ENCODE measurements around the gene GPRIN3.

The GPRIN3 gene

DNA sequence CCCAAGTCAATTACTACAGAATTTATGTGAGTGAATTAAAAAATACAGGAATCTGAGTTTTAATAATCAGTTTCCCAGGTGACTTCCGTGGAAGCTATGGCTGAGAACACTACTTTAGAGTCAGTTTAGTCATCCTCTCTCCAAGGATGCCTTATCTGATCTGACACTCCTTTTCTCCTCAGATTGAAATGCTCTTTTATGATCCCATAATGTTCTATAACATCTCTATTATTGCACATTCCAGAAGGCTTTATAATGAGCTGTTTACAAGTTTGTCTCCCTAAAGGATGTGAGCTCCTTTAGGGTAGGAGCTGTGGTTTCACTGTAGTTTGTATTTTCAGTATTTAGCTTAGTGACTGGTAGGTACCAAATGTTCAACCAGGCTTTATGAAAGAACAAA is 90.0 kb downstream of the GPRIN3 start:
- TF ChIP-seq, protein P1, sequence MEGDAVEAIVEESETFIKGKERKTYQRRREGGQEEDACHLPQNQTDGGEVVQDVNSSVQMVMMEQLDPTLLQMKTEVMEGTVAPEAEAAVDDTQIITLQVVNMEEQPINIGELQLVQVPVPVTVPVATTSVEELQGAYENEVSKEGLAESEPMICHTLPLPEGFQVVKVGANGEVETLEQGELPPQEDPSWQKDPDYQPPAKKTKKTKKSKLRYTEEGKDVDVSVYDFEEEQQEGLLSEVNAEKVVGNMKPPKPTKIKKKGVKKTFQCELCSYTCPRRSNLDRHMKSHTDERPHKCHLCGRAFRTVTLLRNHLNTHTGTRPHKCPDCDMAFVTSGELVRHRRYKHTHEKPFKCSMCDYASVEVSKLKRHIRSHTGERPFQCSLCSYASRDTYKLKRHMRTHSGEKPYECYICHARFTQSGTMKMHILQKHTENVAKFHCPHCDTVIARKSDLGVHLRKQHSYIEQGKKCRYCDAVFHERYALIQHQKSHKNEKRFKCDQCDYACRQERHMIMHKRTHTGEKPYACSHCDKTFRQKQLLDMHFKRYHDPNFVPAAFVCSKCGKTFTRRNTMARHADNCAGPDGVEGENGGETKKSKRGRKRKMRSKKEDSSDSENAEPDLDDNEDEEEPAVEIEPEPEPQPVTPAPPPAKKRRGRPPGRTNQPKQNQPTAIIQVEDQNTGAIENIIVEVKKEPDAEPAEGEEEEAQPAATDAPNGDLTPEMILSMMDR (IDR thresholded peaks at IDR 0.05; ENCODE audit: insufficient read depth, low read length, poor library complexity, severe bottlenecking), result no peak
- Histone ChIP-seq H3K36me3 (ENCODE audit: control insufficient read depth, insufficient read depth, low read length) (no peaks in the 10 kb centered on the region), H3K4me3 (replicated peaks; ENCODE audit: low read depth, low read length) (no peak overlapping the region), H3K27me3 (replicated peaks; ENCODE audit: control insufficient read depth, insufficient read depth, low read length) (no peaks in the 10 kb centered on the region)
- no peak for DNase-seq (ENCODE audit: extremely low read depth, insufficient read length)

DNA sequence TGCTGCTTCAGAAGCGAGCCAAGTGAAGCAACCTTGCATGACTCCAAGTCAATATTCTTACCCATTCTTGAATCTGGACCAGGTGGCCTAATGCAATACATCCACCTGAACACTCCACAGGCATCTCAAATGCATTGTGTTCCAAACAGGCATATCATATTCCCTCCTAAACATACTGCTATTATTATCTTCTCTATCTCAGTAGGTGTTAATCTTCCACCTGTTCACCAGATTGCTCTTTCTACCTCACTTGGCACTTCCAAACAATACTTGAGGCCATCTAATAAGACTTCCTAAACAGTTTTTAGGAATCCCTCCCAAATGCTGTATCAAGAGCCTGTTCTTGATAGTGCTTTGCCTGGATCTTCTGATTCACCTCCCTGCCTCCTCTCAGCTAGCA is 90.7 kb downstream of the GPRIN3 start:
- no peaks in the 10 kb centered on the region for H3K27me3 ChIP-seq (replicated peaks; ENCODE audit: control insufficient read depth, insufficient read depth, low read length)
- H3K36me3 ChIP-seq (ENCODE audit: control insufficient read depth, insufficient read depth, low read length), result no peaks in the 10 kb centered on the region
- no peak for DNase-seq (ENCODE audit: extremely low read depth, insufficient read length)
- TF ChIP-seq, protein P1 (IDR thresholded peaks at IDR 0.05; ENCODE audit: insufficient read depth, low read length, poor library complexity, severe bottlenecking), result no peak
- no peak overlapping the region for H3K4me3 ChIP-seq (replicated peaks; ENCODE audit: low read depth, low read length)

DNA sequence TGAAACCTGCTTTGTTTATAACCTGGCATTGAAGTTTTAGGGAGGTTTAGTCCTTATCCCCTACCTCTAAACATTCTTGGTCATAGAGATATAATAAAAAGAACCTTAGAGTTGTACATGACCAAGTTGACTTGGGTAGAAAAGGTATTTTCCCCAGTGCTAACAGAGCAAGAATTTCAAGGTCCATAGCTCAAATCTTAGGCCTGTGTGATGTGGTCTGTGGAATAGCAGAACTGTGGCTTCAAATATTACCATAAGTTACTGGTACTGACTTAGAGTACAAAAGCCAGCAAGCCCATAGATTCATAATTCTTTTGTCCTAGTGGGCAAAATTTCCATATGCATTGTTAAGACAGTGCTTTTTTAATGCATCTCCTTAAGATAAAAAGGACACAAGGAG is 91.2 kb downstream of the GPRIN3 start:
- no peak overlapping the region for H3K4me3 ChIP-seq (replicated peaks; ENCODE audit: low read depth, low read length)
- DNase-seq (ENCODE audit: extremely low read depth, insufficient read length), result no peak
- H3K36me3 ChIP-seq (ENCODE audit: control insufficient read depth, insufficient read depth, low read length), result no peaks in the 10 kb centered on the region
- TF ChIP-seq, protein P1 (IDR thresholded peaks at IDR 0.05; ENCODE audit: insufficient read depth, low read length, poor library complexity, severe bottlenecking), result no peak
- H3K27me3 ChIP-seq (replicated peaks; ENCODE audit: control insufficient read depth, insufficient read depth, low read length), result no peaks in the 10 kb centered on the region

DNA sequence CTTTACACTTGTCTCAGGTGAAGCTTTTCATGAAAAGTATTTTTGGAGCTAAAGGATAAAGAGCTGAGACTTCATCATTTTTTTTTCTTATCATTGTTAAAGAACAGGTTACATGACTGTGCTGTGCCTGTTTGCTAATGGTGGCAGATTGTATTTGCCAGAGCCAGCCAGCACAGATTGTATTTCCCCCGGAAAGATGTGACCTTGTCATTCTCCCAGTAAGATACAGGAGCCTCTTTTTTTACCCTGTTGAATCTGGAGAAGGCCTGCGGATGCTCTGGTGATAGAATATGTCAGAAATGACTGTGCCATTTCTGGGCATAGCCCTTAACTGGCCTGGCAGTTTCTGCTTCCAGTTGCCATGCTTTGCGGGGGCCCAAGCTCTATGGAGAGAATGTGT is 91.9 kb downstream of the GPRIN3 start:
- TF ChIP-seq, protein P1 (IDR thresholded peaks at IDR 0.05; ENCODE audit: insufficient read depth, low read length, poor library complexity, severe bottlenecking), result no peak
- no peak for DNase-seq (ENCODE audit: extremely low read depth, insufficient read length)
- Histone ChIP-seq H3K27me3 (replicated peaks; ENCODE audit: control insufficient read depth, insufficient read depth, low read length) (no peaks in the 10 kb centered on the region), H3K36me3 (ENCODE audit: control insufficient read depth, insufficient read depth, low read length) (no peaks in the 10 kb centered on the region), H3K4me3 (replicated peaks; ENCODE audit: low read depth, low read length) (no peak overlapping the region)

DNA sequence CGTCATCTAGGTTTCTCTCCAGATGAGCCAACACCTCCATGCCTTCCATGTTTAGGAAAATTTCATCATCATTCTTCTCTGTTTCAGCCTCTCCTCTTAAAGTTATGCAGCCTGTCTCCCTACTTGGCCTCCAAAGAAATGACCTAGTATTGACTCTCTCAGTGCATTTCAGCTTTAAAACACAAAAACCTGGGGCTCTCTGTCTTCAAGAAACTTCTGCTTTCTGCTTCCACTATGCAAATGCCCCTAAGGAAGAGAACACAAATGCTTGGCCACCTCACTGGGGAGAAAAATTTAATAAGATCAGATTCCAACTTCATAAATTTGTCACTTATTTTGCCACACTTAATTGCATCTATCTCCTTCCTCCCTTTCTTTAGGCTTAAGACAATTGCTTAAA is 93.3 kb downstream of the GPRIN3 start:
- H3K27me3 ChIP-seq (replicated peaks; ENCODE audit: control insufficient read depth, insufficient read depth, low read length), result no peaks in the 10 kb centered on the region
- TF ChIP-seq, protein P1 (IDR thresholded peaks at IDR 0.05; ENCODE audit: insufficient read depth, low read length, poor library complexity, severe bottlenecking), result no peak
- no peaks in the 10 kb centered on the region for H3K36me3 ChIP-seq (ENCODE audit: control insufficient read depth, insufficient read depth, low read length)
- no peak overlapping the region for H3K4me3 ChIP-seq (replicated peaks; ENCODE audit: low read depth, low read length)
- DNase-seq (ENCODE audit: extremely low read depth, insufficient read length), result no peak

DNA sequence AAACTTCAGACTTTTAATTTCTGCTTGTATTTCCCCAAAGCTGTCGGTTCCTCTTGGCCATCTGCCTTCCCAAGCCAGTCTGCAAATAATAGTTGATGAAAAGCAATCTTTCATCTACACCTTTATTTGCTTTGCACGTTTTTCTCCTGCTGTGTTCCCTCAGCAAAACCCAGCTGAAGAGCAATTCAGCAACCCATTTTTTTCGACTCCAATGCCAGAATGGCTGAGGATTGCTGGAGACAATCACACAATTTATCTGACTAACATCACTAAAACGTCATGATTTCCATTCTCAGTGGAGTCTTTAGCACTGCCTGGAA is 94.3 kb downstream of the GPRIN3 start:
- Histone ChIP-seq H3K27me3 (replicated peaks; ENCODE audit: control insufficient read depth, insufficient read depth, low read length) (no peaks in the 10 kb centered on the region), H3K36me3 (ENCODE audit: control insufficient read depth, insufficient read depth, low read length) (no peaks in the 10 kb centered on the region), H3K4me3 (replicated peaks; ENCODE audit: low read depth, low read length) (no peak overlapping the region)
- no peak for DNase-seq (ENCODE audit: extremely low read depth, insufficient read length)
- TF ChIP-seq, protein P1 (IDR thresholded peaks at IDR 0.05; ENCODE audit: insufficient read depth, low read length, poor library complexity, severe bottlenecking), result no peak

All from GM06990 (cell line).